ENCODE measurements around the gene RPN2.

DNA sequence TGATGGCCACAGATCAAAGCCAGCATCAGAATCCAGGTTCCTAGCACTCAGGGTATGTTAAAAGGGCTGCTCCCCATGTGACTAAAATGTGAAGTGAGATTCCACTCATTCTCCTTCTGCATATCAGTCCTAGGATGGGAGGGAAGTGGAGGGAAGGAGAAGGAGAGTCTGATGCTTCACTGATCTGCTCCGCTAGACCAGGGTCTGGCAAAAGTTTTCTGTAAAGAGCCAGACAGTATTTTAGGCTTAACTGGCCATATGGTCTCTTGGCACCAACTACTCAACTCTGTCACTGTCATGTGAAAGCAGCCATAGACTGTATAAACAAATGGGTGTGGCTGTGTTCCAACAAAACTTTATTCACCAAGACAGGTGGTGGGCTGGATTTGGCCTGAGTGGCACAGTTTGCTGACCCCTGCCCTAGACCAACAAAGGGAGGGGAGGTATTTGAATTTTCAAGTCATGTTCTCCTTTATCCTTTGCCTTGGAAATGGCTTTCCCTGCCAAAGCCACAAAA is 59.9 kb downstream of the RPN2 start:
- no peak for TF ChIP-seq CTCF (IDR thresholded peaks at IDR 0.05)
- no peak for TF ChIP-seq POLR2A (IDR thresholded peaks at IDR 0.05)

All from right lobe of liver (tissue), 4 donors.